Measurements from ENCODE around the gene INSL4. TPM values are rescaled to one million over a fixed set of nuclear protein-coding genes. Genes with fewer than 3 reads are reported as not detected.

INSL4 gene
- total RNA-seq, 1 experiment from 2014 or later, result not detected

DNA sequence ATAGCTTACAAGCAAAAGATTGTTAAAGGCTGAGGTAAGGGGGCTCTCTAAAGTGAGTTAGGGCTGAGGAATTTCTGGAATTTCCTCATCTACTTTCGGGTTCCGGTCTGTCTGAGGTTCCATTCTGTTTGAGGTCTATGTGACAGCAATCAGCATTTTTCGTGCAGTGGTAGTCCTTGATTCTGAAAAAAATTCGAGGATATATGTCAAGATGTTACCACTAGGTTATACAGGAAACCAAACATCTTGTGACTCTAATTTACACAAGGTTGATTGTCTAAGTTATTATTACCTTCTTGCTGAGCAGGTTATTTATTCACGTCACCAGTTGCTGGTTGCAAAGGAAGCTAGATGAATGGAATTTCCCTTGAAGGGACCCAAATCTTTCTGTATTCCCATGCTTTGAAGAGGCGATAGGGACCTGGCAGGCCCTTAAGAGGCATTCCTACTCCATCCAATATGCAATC is 38.1 kb downstream of the INSL4 start:
- no peaks in the 10 kb centered on the region for H3K36me3 ChIP-seq
- peak overlapping the region; percentile 89 for H3K27ac ChIP-seq
- peak; percentile 57 to 85 for DNase-seq (ENCODE audit: low read depth in 1 of 2, low spot score in 2 of 2)
- peaks cover 23% of the 10 kb centered on the region for H3K4me1 ChIP-seq (replicated peaks)
- H3K4me3 ChIP-seq, result no peak overlapping the region
- no peaks in the 10 kb centered on the region for H3K27me3 ChIP-seq (replicated peaks)
- H3K9me3 ChIP-seq (replicated peaks), result no peaks in the 10 kb centered on the region

GRCh38 chr9:5274770-5275169 is 43.6 kb downstream of the INSL4 start:
- Histone ChIP-seq H3K9me3 (replicated peaks) (no peaks in the 10 kb centered on the region), H3K36me3 (no peaks in the 10 kb centered on the region), H3K4me1 (replicated peaks) (peaks cover 5% of the 10 kb centered on the region), H3K4me3 (no peak overlapping the region), H3K27me3 (replicated peaks) (no peaks in the 10 kb centered on the region), H3K27ac (no peak overlapping the region)
- no peak for DNase-seq (ENCODE audit: low read depth in 1 of 2, low spot score in 2 of 2)

- no peaks in the 10 kb centered on the region for H3K36me3 ChIP-seq
- no peak for DNase-seq (ENCODE audit: low read depth in 1 of 2, low spot score in 2 of 2)
- no peaks in the 10 kb centered on the region for H3K9me3 ChIP-seq (replicated peaks)
- no peak overlapping the region for H3K4me3 ChIP-seq
- H3K27me3 ChIP-seq (replicated peaks), result no peaks in the 10 kb centered on the region
- no peak overlapping the region for H3K27ac ChIP-seq
- no peaks in the 10 kb centered on the region for H3K4me1 ChIP-seq (replicated peaks)
These were observed 47.3 kb downstream of the INSL4 start for GRCh38 chr9:5278486-5278885.

Other genes with a start within 250 kb of the INSL4 start
- gene JAK2, start 246.1 kb upstream of the INSL4 start, total RNA-seq (2014; rRNA removed; shearing (Covaris generic)), result 4.2 and 5.7 TPM in 2 replicates
- gene INSL6, start 45.8 kb upstream of the INSL4 start, total RNA-seq (2014; rRNA removed; shearing (Covaris generic)), result not detected in 2 replicates
- gene RLN2, start 73.3 kb downstream of the INSL4 start, total RNA-seq (2014; rRNA removed; shearing (Covaris generic)), result not detected in 2 replicates
- gene RLN1, start 108.5 kb downstream of the INSL4 start, total RNA-seq (2014; rRNA removed; shearing (Covaris generic)), result not detected in 2 replicates
- gene PLGRKT, start 206.5 kb downstream of the INSL4 start, total RNA-seq (2014; rRNA removed; shearing (Covaris generic)), result 20.9 and 31.2 TPM in 2 replicates
- 6.2 and 8.0 TPM in 2 replicates for gene CD274, start 219.1 kb downstream of the INSL4 start, total RNA-seq (2014; rRNA removed; shearing (Covaris generic))